Inflammatory macrophage (primary cell): ENCODE results near the gene CD28.
A peak's percentile ranks its signal among the peaks of the same experiment; 100 is the strongest.

Source experiments
- DNase-seq, 2 donors: peaks; one replicate each; pipeline ENCODE4 v3.0.0-alpha.2; 2020 to 2022
- total RNA-seq, 18 experiments: gene quantifications; one replicate each; lab custom pipeline; 2026; ENCODE audit warnings: mixed read lengths in 6 of 18, inconsistent platforms in 2 of 18; lab: John Stamatoyannopoulos, UW

CD28 gene
- total RNA-seq, result 0.12 to 2.5 (median 0.41) reads per million in 18 experiments

DNA sequence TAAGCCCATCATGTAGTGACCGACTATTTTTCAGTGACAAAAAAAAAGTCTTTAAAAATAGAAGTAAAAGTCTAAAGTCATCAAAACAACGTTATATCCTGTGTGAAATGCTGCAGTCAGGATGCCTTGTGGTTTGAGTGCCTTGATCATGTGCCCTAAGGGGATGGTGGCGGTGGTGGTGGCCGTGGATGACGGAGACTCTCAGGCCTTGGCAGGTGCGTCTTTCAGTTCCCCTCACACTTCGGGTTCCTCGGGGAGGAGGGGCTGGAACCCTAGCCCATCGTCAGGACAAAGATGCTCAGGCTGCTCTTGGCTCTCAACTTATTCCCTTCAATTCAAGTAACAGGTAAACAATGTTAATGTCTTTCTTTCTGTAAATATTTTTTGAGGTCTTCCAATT, at the start of gene CD28:
CD28 (plus strand) TSS at position 237 of the 400 bp plus-strand sequence; CDS start at position 295, 58 bp downstream.
- no peak for DNase-seq

DNA sequence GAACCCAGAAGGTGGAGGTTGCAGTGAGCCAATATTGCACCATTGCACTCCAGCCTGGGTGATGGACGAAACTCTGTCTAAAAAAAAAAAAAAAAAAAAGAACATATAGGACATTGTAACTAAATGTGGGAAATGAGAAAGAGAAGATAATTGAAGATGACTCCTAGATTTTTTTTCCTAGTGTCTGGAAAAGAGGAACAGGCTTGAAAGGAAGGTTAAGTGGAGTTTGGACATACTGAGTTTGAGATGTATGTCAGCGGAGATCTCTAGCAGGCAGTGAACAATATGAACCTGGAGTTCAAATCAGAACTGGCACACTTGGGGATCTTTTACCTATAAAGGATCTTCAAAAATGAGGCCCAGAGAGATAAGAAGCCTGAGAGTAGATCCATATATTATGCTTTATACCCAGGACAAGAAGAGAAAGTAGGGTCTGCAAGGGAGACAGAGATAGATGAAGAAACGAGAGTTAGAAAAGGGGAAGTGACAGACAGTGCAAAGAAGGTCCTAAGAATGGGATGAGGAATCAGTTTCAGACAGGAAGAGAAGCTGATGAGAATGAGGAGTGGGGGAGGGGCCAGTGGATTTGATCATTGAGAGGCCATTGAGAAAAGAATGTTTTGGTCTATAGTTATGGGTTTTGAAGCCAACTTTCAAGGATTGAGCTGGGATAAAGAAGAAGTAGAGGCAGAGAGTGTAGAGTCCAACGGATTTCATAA, 46.9 kb upstream of the CD28 start:
- DNase-seq, result peak; percentile 62 to 78

DNA sequence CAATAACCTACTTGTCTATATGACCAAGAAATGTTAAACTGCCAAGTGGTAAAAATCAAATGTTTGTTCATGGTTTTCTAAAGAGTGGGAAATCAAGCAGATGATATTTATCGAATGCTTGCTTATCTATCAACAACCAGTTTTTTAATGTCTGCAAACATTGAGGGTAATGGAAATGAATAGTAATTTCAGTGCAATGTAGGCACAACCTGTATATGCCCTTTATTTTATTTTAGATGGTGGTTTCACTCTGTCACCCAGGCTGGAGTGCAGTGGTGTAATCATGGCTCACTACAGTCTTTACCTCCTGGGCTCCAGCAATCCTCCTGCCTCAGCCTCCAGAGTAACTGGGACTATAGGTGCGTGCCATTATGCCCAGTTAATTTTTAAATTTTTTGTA, 46.0 kb upstream of the CD28 start:
- DNase-seq, result no peak

DNA sequence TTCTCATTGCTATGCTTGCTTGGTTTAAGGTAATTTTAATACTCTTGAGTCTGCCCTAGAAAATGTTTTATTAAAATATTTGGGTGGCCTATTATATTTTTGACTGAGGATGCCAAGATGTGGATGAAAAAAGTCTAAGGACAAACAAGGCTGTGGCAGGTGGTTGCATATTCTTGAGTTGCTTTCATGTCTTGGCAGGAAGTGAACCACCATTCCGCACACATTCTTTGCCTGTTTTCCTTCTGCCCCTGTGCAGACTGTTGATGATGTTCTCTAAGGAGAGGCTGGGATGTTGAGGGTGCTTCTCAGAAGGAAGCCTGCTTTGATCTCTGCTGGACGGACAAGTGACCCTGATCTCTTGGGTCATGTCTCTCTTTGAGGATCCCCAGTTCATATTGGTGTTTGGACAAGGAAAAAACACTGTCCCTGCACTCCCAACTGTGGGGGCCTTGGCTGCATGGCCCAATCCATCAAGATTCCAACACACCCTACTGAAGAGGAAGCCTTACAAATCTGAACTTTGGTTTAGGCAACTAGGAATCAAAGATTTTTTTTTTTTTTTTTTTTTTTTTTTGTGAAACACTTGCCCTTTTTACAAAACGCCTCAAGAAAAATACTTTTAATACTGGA, 45.0 kb upstream of the CD28 start:
- no peak for DNase-seq

DNA sequence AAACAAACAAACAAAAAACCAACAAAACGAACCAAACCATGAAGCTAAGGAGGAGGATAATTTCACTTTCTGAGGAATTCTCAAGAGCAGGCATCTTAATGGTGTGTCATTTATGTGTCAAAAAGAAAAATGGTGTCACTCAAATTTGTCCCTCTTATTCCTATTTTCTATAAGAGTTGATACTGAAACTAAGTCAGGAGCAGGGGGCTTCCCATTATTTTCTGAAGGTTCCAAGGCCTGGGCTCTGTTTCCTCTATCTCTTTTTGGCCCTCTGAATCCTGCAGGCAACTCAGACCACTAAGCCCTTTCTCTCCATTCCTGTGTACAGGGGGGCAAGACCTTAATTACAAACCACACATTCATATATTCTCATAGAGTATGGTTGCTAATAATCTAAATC, 44.0 kb upstream of the CD28 start:
- no peak for DNase-seq

DNA sequence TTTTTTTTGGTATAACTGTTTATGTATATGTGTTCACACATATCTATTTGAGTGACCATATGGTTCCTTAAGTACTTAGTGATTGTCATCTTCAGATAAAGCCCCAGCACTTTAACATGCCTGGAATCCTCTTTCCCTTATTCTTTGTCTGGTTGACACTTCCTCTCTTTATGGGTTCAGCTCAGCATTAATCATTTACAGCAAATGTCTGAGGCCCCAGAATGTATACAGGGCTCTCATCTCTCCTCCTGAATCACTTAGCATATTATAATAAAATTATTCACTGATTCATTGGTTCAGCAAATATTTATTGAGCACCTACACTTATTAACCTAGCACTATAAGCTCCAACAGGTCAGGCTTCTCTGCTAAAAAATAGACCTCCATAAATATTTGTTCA, 43.5 kb upstream of the CD28 start:
- no peak for DNase-seq

DNA sequence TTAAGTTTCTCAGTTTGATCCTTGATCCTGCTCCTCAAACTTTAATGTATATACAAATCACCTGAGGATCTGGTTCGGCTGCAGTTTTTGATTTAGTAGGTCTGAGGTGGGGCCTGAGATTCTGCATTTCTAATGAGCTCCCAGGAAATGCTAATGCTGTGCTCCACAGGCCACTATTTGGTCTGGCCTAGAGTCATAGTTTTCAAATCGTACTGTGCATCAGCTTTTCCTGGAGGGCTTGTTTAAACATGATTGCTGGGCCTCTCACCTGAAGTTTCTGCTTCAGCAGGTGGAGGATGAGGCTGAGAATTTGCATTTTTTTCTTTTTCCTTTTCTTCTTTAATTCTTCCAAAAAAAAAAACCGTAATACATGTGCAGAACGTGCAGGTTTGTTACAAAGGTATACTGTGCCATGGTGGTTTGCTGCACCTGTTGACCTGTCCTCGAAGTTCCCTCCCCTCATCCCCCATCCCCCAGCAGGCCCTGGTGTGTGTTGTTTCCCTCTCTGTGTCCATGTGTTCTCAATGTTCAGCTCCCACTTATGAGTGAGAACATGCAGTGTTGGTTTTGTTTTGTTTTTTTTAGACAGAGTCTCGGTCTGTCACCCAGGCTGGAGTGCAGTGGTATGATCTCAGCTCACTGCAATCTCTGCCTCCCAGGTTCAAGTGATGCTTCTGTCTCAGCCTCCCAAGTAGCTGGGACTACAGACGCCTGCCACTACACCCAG, 42.2 kb upstream of the CD28 start:
- DNase-seq, result no peak

DNA sequence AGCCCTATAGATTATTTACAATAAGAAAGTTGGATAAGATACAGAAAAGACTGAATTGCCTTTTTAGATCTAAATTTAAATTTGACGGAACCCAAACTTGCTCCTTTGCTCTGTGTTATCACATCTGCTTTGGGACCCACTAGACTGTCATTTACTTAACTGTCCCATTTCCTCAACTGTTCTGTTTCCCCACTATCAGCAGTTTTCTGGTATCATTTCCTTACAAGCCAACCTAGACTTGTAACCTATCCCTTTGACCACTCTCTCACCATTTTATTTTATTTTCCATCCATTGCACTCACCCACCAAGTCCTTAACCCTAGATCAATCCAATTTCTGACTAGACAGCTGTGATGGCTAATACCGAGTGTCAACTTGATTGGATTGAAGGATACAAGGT, 38.6 kb upstream of the CD28 start:
- no peak for DNase-seq

DNA sequence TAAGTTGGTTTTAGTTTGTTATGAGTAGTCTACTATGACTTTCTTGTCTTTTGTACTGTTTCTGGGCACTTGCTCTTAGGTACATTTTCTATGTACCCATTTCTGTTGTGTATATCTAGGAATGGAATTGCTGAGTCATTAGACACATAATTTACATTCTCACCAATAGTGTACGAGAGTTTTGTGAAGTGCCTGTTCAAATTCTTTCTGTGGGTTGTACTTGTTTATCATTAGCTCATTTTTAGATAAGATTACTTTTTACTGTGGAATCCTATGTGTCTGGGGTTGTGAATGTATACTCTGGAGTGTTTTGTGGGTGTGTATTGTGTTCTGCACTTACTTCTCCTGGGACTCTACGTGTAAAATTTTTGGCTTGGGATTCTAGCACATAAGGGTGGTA, 36.6 kb upstream of the CD28 start:
- no peak for DNase-seq

DNA sequence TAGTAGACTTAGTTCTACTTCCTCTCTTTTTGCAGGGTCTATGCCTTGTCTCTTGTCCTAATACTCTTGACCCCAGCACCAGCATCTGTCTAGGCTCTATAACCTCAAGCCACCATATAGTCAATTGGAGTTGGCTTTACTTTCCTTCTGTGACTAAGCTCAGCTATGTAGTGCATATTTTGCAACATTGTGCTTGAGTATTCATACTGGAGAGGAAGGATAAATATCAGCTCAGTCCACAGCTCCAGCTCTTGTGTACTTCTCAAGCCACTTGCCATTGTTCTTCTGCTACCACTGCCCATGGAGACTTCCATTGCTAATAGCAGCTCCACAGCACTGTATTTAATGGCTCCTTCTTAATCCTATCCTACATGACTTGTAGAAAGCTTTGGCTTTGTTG, 35.5 kb upstream of the CD28 start:
- peak; percentile 23 to 41 for DNase-seq

DNA sequence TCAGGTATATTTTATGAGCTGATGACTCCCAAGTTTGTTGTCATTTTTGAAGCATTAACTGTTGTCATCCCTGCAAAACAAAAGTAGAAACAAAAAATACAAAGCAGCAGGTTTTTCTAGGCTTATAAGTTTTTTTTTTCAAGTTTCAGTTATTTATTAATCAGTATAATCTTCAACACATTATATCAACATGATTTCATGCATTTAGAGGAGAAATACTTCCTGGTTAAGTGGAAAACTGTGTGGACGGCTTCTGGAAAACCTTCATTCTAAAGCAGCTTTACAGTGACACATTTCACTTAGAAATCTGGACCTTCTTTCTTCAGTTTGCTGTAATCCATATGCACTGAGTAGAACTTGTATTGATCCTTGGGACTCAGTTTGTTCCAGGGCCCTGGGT, 34.6 kb upstream of the CD28 start:
- DNase-seq, result no peak

DNA sequence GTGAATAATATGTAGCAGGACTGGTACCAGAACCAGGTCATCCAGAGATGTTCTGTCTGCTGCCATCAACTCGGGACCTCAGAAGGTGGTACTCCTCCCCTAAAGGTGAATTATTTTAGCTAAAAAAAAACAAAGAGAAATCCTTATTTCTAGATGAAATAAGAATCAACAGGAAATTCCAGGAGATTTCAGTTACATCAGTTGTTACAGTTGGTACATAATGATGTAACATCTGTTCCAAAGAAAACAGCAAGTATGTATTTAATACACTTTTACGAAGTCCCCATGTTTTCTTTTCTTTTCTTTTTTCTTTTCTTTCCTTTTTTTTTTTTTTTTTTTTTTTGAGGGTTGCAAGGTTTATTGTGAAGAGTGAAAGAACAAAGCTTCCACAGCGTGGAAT, 33.6 kb upstream of the CD28 start:
- DNase-seq, result no peak

DNA sequence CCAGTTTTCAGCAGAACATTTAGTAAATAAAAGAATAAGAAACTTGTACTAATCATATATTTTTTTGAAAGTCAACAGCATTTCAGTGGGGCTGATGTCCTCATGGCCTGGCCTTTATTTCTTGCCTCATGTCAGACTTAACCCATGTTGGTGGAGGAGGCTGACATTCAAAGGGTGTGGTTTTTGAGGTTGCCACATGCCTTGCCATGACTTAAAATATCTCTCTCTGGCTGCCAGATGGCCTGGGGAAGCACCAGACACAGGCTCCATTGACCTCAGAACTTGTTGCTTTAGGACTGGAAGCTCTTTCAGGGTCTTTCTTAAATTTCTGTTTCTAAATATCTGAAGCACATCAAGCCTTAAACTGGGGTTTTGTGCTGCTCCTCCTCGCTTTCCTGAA, 32.5 kb upstream of the CD28 start:
- peak; percentile 89 to 90 for DNase-seq

DNA sequence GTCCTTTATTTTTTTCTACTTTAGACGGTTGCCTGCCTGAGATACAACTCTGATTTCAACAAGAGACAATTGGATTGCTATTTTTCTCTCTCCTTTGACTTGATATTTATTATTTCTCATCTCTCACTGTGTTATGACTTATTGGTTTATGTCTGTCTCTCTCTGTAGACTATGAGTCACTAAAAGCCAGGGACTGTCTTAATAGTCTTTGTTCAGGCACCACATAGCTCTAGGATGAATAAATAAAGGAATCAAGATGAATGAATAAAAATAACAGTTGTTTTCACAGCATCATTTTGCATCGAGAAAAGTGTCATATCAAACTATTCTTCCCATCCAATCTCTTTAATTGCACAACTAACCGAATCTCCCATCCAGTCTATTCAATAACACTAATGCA, 31.4 kb upstream of the CD28 start:
- DNase-seq, result no peak

DNA sequence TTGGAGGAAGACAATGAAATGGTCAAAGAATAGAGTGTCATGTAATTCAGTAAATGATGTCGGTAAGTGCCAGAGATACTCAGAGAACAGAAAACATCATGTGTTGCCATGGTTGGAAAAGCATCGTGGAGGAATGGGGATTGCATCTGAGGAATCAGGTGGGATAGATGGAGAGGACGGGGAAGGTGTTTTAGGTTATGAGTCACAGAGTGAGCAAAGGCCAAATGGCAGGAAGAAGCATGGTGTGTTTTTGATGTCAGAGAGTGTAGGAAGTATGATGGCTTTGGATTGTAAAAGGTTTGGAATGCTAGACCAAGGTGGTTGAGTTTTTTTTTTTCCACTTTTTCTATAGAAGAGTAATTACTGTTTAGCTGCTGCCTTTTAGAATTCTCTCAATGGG, 27.5 kb upstream of the CD28 start:
- DNase-seq, result no peak

DNA sequence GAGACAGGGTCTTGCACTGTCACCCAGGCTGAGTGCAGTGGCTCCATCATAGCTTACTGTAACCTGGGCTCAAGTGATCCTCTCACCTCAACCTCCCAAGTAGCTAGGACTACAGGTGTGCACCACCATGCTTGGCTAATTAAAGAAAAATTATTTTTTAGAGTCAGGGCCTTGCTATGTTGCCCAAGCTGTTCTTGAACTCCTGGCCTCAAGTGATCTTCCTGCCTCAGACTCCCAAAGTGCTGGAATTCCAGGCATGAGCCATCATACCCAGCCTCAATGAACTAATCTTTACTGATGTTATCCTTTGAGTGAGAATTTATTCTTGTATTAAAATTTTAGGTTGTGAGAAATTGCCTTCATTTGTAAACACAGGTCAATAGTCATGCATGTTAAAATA, 27.0 kb upstream of the CD28 start:
- DNase-seq, result no peak

DNA sequence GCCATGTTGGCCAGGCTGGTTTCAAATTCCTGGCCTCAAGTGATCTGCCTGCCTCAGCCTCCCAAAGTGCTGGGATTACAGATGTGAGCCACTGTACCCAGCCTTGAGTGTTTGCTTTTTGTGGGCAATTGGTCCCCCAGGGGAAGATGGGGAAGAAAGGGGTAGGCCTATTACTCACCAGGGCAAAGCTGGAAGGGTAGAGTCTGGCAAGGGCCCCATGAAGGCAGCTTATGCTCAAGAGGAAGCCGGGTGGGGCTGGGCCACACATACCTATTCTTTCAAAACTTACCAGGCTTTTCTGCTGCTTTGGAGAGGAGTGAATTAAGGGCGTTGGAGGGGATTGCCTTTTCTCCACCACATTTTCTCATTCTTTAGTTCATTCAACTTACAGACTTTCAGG, 24.5 kb upstream of the CD28 start:
- no peak for DNase-seq

DNA sequence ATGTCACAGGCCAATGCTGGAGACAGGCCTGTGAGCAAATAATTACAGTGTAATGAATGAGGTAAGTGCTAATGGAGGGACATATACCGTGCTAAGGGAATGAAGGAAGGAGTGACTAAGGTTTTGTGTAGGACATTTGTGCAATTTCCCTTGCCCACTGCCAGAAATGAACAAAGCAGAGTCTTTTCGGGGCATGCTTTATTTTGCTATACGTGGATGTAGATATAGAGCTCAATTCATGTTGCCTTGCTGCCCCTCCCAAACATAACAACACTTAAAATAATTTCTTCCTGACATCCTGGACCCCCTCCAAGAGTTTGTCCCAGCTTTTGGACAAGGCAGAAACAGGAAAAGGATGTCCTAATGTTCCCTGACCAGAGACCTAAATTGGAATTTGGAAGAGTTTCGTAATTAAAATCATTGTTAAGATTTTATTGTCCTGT, 23.7 kb upstream of the CD28 start:
- DNase-seq, result peak; percentile 36 to 41

DNA sequence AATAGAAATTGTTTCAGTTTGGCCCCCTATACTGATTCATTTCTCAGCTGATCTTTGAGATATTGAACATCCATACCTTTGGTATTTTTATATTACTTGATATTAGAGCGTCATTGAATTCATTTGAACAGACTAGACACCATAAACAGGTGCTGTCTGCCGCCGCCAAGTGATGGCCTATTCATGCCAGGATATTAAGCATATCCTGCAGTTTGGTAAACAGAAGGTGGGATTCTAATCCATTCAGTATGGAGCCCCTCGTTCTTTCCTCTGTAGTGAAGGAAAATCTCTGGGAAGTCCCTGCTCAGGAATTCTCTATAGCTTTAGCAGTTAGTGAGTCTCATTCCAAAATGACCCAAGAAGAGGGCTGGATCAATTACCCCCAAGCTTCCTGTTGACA, 23.0 kb upstream of the CD28 start:
- no peak for DNase-seq

DNA sequence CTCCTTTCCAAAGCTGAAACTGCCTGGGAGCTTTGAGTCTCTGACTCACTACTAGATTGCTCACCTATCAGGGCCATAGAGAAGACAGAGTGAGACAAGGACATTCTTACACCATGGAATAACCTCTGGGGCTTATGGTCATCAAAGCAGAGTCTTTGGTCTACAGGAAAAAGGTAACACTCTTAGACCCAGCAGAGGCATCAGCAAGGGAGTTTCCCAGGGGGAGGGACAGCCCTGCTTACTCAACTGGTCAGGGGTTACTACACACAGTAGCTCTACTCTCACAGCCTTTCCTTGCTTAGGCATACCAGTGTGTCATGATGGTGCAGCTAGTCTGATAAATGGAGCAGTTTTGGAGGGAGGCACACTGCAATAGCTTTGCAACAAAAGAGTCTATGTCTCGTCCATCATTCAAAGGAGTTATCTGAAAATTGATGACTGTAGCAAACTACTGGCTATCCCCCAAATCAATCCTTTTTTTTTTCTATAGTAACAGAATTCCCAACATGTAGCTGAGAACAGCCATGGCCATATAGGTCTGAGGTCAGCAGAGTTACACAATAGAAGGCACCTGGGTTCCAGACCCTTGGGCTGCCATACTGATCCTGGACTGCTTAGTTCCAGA, 22.4 kb upstream of the CD28 start:
- peak; percentile 66 to 84 for DNase-seq

DNA sequence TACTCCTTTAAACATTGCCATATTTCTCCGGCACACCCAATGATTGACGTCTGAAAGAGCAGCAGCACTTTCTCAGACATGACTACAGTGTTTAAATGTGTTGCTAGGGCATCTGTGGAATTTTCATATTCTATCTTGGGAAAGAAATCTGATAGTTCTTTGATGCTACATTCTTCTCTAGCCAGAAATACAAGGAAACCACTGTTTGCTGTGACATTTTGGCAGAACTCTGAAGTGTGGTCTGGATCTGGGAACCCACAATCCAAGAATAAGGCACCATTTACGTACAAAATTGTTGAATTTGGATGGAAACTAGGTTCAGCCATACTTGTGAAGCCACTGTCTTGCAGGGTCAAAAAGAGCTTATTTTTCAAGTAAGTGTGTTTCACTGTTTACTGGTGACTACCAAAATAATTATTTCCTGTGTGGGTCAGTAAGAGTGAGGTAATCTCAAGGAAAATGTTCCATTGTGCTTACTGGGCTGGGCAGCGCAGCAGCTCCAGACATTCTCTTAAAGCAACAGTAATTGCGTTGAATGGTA, 21.3 kb upstream of the CD28 start:
- no peak for DNase-seq

DNA sequence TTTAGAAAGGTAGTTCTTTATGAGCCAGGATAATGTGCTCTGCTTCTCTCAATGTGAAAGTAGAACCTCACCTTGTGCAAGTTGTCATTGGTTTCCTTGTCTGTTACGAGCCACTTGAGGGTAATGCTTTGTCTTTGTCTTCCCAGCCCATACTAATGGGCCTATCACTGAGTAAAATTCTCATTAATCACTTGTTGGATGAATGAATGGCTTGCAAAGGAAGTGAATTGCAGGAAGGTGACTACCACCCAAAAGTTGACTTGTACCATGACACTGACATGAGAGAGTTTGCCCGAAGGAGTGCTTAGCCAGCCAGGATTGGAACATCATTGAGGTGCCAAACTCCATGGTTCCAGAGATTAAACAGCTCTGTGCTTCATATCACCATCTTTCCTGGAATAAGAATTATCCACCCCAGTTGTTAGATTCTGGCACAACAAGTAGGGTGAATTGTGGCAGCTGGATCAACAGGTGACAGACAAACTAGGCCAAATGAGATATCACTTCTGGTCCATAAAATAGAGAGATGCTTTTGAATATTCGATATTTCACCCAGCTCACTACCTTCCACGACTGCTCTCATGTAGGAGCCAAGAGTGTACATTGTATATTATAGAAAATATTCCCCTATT, 20.5 kb upstream of the CD28 start:
- DNase-seq, result no peak

DNA sequence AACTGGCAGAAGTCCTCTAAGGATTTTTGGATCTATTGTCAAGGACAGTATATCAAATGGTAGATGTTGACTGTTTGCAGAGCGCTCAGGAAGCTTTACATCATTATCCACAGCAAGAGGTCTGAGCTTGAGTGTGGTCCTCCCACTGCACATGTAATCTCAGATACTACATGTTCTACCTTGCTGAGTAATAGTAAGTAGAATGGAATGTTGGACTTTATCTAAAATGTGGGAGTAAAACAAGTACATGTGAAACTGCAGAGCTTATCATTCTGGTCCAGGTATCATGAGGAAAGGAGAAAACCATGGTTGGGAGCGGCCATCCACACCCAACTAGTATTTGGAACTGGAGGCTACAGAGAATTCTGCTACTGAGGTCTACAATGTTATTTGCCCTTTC, 19.3 kb upstream of the CD28 start:
- DNase-seq, result no peak
